ENCODE results near the gene MAP3K7. TPM values are rescaled to one million over a fixed set of nuclear protein-coding genes. Genes with fewer than 3 reads are reported as not detected.

Gene MAP3K7
- total RNA-seq, 1 experiment from 2014 or later: 17.1 TPM

- Histone ChIP-seq H2AFZ (ENCODE audit: low read length) (no peak overlapping the region), H3K36me3 (ENCODE audit: low read depth, low read length) (no peaks in the 10 kb centered on the region), H3K4me1 (ENCODE audit: insufficient read depth, low read length) (peaks cover 13% of the 10 kb centered on the region; the same call in 1 of the 2 replicates), H3K4me3 (ENCODE audit: low read length) (no peak overlapping the region), H3K9me2 (replicated peaks; ENCODE audit: low read length) (no peaks in the 10 kb centered on the region), H3K9me3 (ENCODE audit: low read length) (no peaks in the 10 kb centered on the region), H3K4me2 (ENCODE audit: low read length) (no peak overlapping the region), H3F3A (ENCODE audit: low read length, unreplicated experiment) (no peaks in the 10 kb centered on the region), H3K79me2 (ENCODE audit: low read length) (no peaks in the 10 kb centered on the region), H3K9ac (ENCODE audit: low read length) (no peak overlapping the region), H3K27ac (ENCODE audit: low read length) (no peak overlapping the region), H4K20me1 (ENCODE audit: low read length) (no peaks in the 10 kb centered on the region), H3K27me3 (ENCODE audit: low read length) (no peaks in the 10 kb centered on the region)
- TF ChIP-seq EZH2phosphoT487 (IDR thresholded peaks at IDR 0.05; ENCODE audit: borderline replicate concordance, low read length) (no peak), EZH2 (IDR thresholded peaks at IDR 0.05; ENCODE audit: low read length, unreplicated experiment) (no peak)
- TF ChIP-seq, protein P1, sequence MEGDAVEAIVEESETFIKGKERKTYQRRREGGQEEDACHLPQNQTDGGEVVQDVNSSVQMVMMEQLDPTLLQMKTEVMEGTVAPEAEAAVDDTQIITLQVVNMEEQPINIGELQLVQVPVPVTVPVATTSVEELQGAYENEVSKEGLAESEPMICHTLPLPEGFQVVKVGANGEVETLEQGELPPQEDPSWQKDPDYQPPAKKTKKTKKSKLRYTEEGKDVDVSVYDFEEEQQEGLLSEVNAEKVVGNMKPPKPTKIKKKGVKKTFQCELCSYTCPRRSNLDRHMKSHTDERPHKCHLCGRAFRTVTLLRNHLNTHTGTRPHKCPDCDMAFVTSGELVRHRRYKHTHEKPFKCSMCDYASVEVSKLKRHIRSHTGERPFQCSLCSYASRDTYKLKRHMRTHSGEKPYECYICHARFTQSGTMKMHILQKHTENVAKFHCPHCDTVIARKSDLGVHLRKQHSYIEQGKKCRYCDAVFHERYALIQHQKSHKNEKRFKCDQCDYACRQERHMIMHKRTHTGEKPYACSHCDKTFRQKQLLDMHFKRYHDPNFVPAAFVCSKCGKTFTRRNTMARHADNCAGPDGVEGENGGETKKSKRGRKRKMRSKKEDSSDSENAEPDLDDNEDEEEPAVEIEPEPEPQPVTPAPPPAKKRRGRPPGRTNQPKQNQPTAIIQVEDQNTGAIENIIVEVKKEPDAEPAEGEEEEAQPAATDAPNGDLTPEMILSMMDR (conservative IDR thresholded peaks at IDR 0.05; ENCODE audit: low read depth, low read length): no peak
- ChIA-PET POLR2A (ENCODE audit: unreplicated experiment) (no interaction called here), CTCF (no interaction called here)
- intact Hi-C loops (cut with micrococcal nuclease): no loop called here
- DNase-seq (no peak), ATAC-seq (no peak)
- BruUV-seq (replicated peaks): no TSS peak
Observed at GRCh38 chr6:90495216-90495817, 91.6 kb downstream of the MAP3K7 start.

DNA sequence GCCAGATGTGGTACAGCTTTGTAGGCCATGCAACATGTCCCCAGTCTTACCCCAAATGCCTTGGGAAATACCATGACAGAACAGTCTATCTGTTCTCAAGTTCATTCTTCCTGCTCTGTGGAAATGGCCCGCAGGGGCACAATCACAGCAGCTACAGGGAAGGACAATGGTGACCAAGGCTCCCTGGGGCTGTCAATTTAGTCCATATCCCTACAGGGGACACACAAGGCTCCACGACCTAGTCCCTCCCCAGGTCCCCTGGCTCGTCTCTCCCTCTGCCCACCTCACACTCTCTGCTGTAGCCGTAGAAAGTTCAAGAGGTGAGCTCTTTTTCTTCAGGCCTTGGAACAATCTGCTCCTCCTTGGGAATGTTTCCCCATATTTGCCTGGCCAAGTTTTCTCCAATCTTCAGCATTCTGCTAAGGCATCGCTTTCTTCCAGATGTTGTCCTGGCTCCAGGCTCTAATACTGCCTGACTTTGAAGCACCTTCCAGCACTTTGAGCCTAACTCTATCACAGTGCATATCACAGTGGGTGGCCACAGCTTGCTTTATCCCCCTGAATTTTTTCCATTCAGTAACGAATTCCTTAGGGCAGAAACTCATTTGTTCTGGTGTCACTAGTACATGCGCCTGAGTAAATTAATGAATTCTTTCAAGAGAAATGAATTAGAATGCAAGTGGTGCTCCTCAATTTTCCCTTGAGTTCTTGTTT lies 92.6 kb downstream of the MAP3K7 start:
- Histone ChIP-seq H3K27ac (ENCODE audit: low read length) (no peak overlapping the region), H4K20me1 (ENCODE audit: low read length) (no peaks in the 10 kb centered on the region), H3K4me3 (ENCODE audit: low read length) (no peak overlapping the region), H3K9me2 (replicated peaks; ENCODE audit: low read length) (no peaks in the 10 kb centered on the region), H3K4me2 (ENCODE audit: low read length) (no peak overlapping the region), H3K9me3 (ENCODE audit: low read length) (no peaks in the 10 kb centered on the region), H3K27me3 (ENCODE audit: low read length) (no peaks in the 10 kb centered on the region), H3K9ac (ENCODE audit: low read length) (no peak overlapping the region), H3F3A (ENCODE audit: low read length, unreplicated experiment) (no peaks in the 10 kb centered on the region), H3K4me1 (ENCODE audit: insufficient read depth, low read length) (peaks cover 13% of the 10 kb centered on the region; the same call in 1 of the 2 replicates), H3K36me3 (ENCODE audit: low read depth, low read length) (no peaks in the 10 kb centered on the region), H3K79me2 (ENCODE audit: low read length) (no peaks in the 10 kb centered on the region), H2AFZ (ENCODE audit: low read length) (no peak overlapping the region)
- POLR2A ChIA-PET (ENCODE audit: unreplicated experiment): no interaction called here
- no peak for DNase-seq
- intact Hi-C loops (cut with micrococcal nuclease): no loop called here
- no TSS peak for BruUV-seq (replicated peaks)
- CTCF ChIA-PET: no interaction called here
- ATAC-seq: no peak
- TF ChIP-seq, protein P1 (conservative IDR thresholded peaks at IDR 0.05; ENCODE audit: low read depth, low read length): no peak
- no peak for TF ChIP-seq EZH2 (IDR thresholded peaks at IDR 0.05; ENCODE audit: low read length, unreplicated experiment)
- no peak for TF ChIP-seq EZH2phosphoT487 (IDR thresholded peaks at IDR 0.05; ENCODE audit: borderline replicate concordance, low read length)

GRCh38 chr6:90493332-90493731 lies 93.5 kb downstream of the MAP3K7 start:
- BruUV-seq (replicated peaks): no TSS peak
- DNase-seq (peak; percentile 64), ATAC-seq (peak; percentile 92)
- intact Hi-C loops (cut with micrococcal nuclease): no loop called here
- H3K27me3 ChIP-seq (ENCODE audit: low read length): no peaks in the 10 kb centered on the region
- peaks cover 13% of the 10 kb centered on the region; the same call in 1 of the 2 replicates for H3K4me1 ChIP-seq (ENCODE audit: insufficient read depth, low read length)
- CTCF ChIA-PET: interaction anchor here (0.6 kb wide), 1 partner anchor 93 kb away, joined by 6 read pairs; no protein-coding TSS in a partner anchor
- H4K20me1 ChIP-seq (ENCODE audit: low read length): no peaks in the 10 kb centered on the region
- no peak overlapping the region for H3K4me2 ChIP-seq (ENCODE audit: low read length)
- no peaks in the 10 kb centered on the region for H3K9me3 ChIP-seq (ENCODE audit: low read length)
- no peaks in the 10 kb centered on the region for H3K9me2 ChIP-seq (replicated peaks; ENCODE audit: low read length)
- H3F3A ChIP-seq (ENCODE audit: low read length, unreplicated experiment): no peaks in the 10 kb centered on the region
- no peak overlapping the region for H3K4me3 ChIP-seq (ENCODE audit: low read length)
- no peaks in the 10 kb centered on the region for H3K79me2 ChIP-seq (ENCODE audit: low read length)
- no peak overlapping the region for H2AFZ ChIP-seq (ENCODE audit: low read length)
- POLR2A ChIA-PET (ENCODE audit: unreplicated experiment): no interaction called here
- TF ChIP-seq EZH2phosphoT487 (IDR thresholded peaks at IDR 0.05; ENCODE audit: borderline replicate concordance, low read length): no peak
- TF ChIP-seq EZH2 (IDR thresholded peaks at IDR 0.05; ENCODE audit: low read length, unreplicated experiment): no peak
- TF ChIP-seq, protein P1 (conservative IDR thresholded peaks at IDR 0.05; ENCODE audit: low read depth, low read length): no peak
- no peak overlapping the region for H3K9ac ChIP-seq (ENCODE audit: low read length)
- H3K27ac ChIP-seq (ENCODE audit: low read length): no peak overlapping the region; the same call in 1 of the 2 replicates
- H3K36me3 ChIP-seq (ENCODE audit: low read depth, low read length): no peaks in the 10 kb centered on the region
